Small intestine (tissue), 16 donors: ENCODE measurements around the gene FXYD2. TPM values are rescaled to one million over a fixed set of nuclear protein-coding genes. Genes with fewer than 3 reads are reported as not detected.

ENCODE experiments used
- DNase-seq, 2 donors: peaks; one replicate each; pipeline versions ENCODE4 v3.0.0 to v3.0.0-alpha.2; 2013
- FAIRE-seq: peaks from 2 replicates; lab custom pipeline; 2012; peaks lifted over from hg19 to GRCh38; lab: Jason Lieb, UNC
- H3K27ac ChIP-seq, 3 donors: one replicate each; pipeline ENCODE4 v1.5.1; 2013; ENCODE audit warnings: low read length in 2 of 3, mild to moderate bottlenecking in 2 of 3, control low read depth in 1 of 3, inconsistent platforms in 1 of 3, low read depth in 1 of 3, moderate library complexity in 1 of 3
- H3K27me3 ChIP-seq, 3 donors: one replicate each; pipeline ENCODE4 v1.6.1; 2013; ENCODE audit warnings: low read length in 3 of 3, inconsistent platforms in 1 of 3; ENCODE audit not compliant: control insufficient read depth in 3 of 3, insufficient read depth in 3 of 3
- H3K36me3 ChIP-seq, 3 donors: one replicate each; pipeline ENCODE4 v1.6.1; 2013; ENCODE audit warnings: low read length in 3 of 3, inconsistent platforms in 1 of 3, low read depth in 1 of 3, mild to moderate bottlenecking in 1 of 3, moderate library complexity in 1 of 3; ENCODE audit not compliant: control insufficient read depth in 3 of 3, insufficient read depth in 2 of 3
- H3K4me1 ChIP-seq, 3 donors: one replicate each; pipeline ENCODE4 v1.6.1; 2013; ENCODE audit warnings: low read length in 2 of 3, inconsistent platforms in 1 of 3, low read depth in 1 of 3, mild to moderate bottlenecking in 1 of 3, moderate library complexity in 1 of 3; ENCODE audit not compliant: control insufficient read depth in 3 of 3, insufficient read depth in 2 of 3
- H3K4me3 ChIP-seq, 3 donors: one replicate each; pipeline ENCODE4 v1.5.1; 2013; ENCODE audit warnings: low read length in 3 of 3, control low read depth in 1 of 3, inconsistent platforms in 1 of 3, low read depth in 1 of 3, mild to moderate bottlenecking in 1 of 3, moderate library complexity in 1 of 3
- H3K9me3 ChIP-seq, 2 donors: one replicate each; pipeline ENCODE4 v1.6.1; 2013; ENCODE audit warnings: low read depth in 1 of 2, low read length in 1 of 2; ENCODE audit not compliant: control insufficient read depth in 2 of 2, insufficient read depth in 1 of 2
- WGBS, 3 donors: extraction: QIAGEN DNeasy Blood & Tissue Kit; methylation state at CpG; one replicate each; pipeline ENCODE4 v1.1.7; 2013; 5-methylcytosine and 5-hydroxymethylcytosine counted together
- long read RNA-seq, 10 donors: transcript quantifications; one replicate each; lab custom pipeline, GENCODE V29; 2026
- polyA plus RNA-seq, 4 donors: library from polyadenylated mRNA; stranded (reverse) in 3 of 4; unstranded in 1 of 4; fragments of 200-250 nt in 3 of 4; fragments of 120-200 nt in 1 of 4; gene quantifications; one replicate each; pipeline versions ENCODE4 v1.2.1 to v1.2.3, GENCODE V29; 2013
- donor health status: healthy with polysubstance abuse.
- donor health status: control.
- donor health status: control.
- donor health status: Bipolar disorder and iron deficiency.
- donor health status: healthy.

FXYD2 gene
- polyA plus RNA-seq = 100 to 1,000 TPM in 1 of 4 donors, 1 to 10 TPM in 2, not detected in 1; 2.2 to 136 (median 3.2) TPM
- long read RNA-seq, donor 1, transcript FXYD2-202 (6 exons, 571 nt) = major isoform, 45 of 50 reads
- long read RNA-seq, donor 1, partial matches to known transcripts = 0 of 50 reads
- long read RNA-seq, donor 1, other reads (novel, unspliced or antisense) = 5 of 50 reads
- long read RNA-seq, donor 2 = 0 reads
- long read RNA-seq, donor 3, partial matches to known transcripts = 0 of 2 reads
- long read RNA-seq, donor 3, other reads (novel, unspliced or antisense) = 0 of 2 reads
- long read RNA-seq, donor 4, partial matches to known transcripts = 0 of 1 reads
- long read RNA-seq, donor 4, other reads (novel, unspliced or antisense) = 0 of 1 reads
- long read RNA-seq, donor 5, transcript FXYD2-202 (6 exons, 571 nt) = major isoform, 13 of 13 reads
- long read RNA-seq, donor 5, partial matches to known transcripts = 0 of 13 reads
- long read RNA-seq, donor 5, other reads (novel, unspliced or antisense) = 0 of 13 reads
- long read RNA-seq, donor 6 = 0 reads
- long read RNA-seq, donor 7 = 0 reads
- long read RNA-seq, donor 8 = 0 reads
- long read RNA-seq, donor 9 = 0 reads
- long read RNA-seq, donor 10, transcript FXYD2-202 (6 exons, 571 nt) = major isoform, 29 of 33 reads
- long read RNA-seq, donor 10, partial matches to known transcripts = 0 of 33 reads
- long read RNA-seq, donor 10, other reads (novel, unspliced or antisense) = 0 of 33 reads

DNA sequence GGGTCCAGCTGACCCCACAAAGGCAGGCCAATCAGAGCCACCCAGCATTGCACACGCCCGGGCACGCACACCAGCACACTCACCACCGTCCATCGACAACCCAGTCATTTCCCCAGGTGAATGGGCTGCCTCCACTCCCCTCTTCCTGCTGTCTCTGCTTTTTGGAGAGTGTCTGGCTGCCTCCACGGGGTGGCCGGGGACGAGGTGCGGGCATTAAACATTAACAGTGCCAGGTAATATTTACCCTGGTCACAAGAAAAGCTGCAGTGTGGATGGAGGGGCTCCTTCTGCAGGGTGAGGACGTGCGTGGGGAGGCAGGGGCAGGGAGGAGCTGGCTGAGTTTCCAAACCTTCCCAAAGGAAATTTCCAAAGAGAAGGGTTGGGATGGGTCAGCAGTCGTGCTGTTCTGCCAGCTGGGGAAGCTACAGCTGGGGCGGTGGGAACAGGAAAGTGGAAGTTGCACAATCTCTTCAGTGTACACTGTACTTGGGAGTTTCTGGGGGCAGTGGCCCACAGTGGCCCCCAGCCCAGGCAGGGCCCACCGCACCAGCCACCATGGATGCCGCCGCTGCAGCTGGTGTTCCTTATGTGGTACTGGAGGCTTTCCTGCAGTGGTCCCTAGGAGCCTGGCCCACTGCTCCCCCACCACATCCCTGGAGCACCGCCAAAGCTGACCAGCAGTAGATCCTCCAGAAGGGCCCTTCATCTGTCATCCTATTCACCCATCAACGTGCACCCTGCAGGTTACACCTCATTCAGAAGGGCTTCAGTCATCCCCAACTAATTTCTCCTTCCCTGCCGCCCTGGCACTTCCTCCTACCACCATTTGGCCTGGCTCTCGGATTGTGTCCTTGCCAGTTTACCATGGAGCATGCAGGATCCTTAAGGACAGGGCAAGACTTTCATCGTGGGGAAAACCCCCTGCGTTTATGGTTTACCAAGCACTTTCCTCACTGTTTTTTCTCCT, at the start of gene FXYD2:
Gene FXYD2 (minus strand): TSS at position 174 of the 967 bp plus-strand sequence. CDS start 66 bp downstream, at position 108.
- Histone ChIP-seq H3K36me3 (peaks cover 0 to 4% (median 0%) of the 10 kb centered on the region in 3 donors), H3K9me3 (no peaks in the 10 kb centered on the region), H3K4me1 (peaks cover 0 to 58% (median 3%) of the 10 kb centered on the region in 3 donors), H3K4me3 (no peak within 1 kb of the TSS), H3K27me3 (no peaks in the 10 kb centered on the region), H3K27ac (peak within 1 kb of the TSS; percentile 34 to 79 (median 42))
- DNase-seq (no peak), FAIRE-seq (no peak)
- WGBS, 3 donors = 45 to 59% (median 48%) methylated on average over 20 to 22 of the region's 22 CpGs

- FAIRE-seq (no peak), DNase-seq (no peak)
- no peaks in the 10 kb centered on the region for H3K36me3 ChIP-seq
- H3K4me3 ChIP-seq = no peak overlapping the region
- H3K27ac ChIP-seq = no peak overlapping the region
- peaks cover 0 to 55% (median 0%) of the 10 kb centered on the region in 3 donors for H3K27me3 ChIP-seq
- 81 to 87% (median 87%) methylated on average over 8 of the region's 8 CpGs for WGBS, 3 donors
- H3K9me3 ChIP-seq = no peaks in the 10 kb centered on the region
- H3K4me1 ChIP-seq = peaks cover 0 to 20% (median 0%) of the 10 kb centered on the region in 3 donors
These were observed 49.2 kb upstream of the FXYD2 start for GRCh38 chr11:117873828-117874125.

DNA sequence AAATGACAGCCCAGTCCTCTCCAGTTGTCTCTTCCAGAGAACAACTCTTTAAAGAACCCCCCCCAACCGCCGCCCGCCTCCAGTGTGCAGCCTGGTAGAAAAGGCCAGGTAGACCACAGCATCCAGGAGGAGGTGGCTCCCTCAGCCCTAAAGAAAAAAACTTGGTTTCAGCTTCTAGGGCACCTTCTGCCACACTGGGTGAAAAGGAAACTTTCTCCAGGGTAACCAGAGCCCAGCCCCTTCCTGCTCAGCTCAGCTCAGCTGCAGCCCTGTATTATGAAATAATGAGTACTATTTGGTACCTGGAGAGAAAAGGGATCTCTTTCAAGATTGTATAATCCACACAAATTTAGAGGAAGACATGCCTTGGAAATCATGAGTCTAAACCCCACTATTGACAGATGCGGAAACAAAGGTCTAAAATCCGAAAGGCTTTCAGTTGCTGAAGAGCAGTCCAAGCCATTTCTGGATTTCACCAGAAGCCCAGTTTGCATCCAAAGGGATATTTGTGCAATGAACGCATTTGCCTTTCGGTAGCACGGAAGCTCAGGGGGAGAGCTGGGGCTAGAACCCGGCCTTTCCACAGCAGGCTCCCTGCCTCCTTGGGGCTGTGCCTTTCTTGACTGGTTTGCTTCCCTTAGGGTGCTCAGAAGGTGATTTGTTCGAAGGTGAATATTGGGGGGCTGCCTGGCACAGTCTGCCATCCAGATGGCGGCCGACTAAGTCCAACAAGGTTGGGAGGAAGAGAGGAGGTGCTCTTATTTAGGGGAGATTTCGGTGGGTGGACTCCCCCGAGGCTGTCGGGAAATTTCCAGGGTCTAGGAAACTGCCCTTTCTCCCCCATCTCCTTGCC, 48.7 kb upstream of the FXYD2 start:
- no peaks in the 10 kb centered on the region for H3K36me3 ChIP-seq
- H3K4me1 ChIP-seq = peaks cover 0 to 20% (median 0%) of the 10 kb centered on the region in 3 donors
- DNase-seq = no peak
- no peak overlapping the region for H3K27ac ChIP-seq
- peaks cover 0 to 50% (median 0%) of the 10 kb centered on the region in 3 donors for H3K27me3 ChIP-seq
- H3K4me3 ChIP-seq = no peak overlapping the region
- WGBS, 3 donors = 86 to 90% (median 90%) methylated on average over 15 of the region's 15 CpGs
- H3K9me3 ChIP-seq = no peaks in the 10 kb centered on the region
- FAIRE-seq = no peak

- Histone ChIP-seq H3K9me3 (no peaks in the 10 kb centered on the region), H3K4me3 (no peak overlapping the region), H3K27me3 (peaks cover 0 to 43% (median 0%) of the 10 kb centered on the region in 3 donors), H3K4me1 (peaks cover 0 to 20% (median 0%) of the 10 kb centered on the region in 3 donors), H3K27ac (peak overlapping the region in 1 of 3 donors; percentile 11), H3K36me3 (peaks cover 0 to 2% (median 0%) of the 10 kb centered on the region in 3 donors)
- WGBS, 3 donors = 62 to 88% (median 81%) methylated on average over 12 of the region's 12 CpGs
- DNase-seq = no peak
- FAIRE-seq = no peak
These were observed 47.9 kb upstream of the FXYD2 start for GRCh38 chr11:117872420-117872961.

DNA sequence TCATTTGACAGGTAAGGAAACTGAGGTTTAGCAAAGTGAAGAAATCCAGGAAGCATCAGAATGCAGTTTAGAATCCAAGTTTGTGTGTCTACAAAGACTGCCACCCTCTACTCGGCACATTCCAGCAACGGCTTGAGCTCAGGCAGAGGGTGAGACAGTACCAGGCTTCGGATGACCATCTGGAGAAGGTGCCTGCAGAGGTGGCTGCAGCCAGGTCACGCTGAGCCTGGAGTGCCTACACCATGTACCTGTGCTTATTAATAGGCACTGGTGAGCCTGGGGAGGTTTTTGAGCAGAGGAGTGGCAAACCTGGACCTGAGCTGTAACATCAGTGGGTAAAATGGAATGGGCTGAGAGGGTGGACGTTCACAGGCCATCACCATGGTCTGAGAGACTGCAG, 47.2 kb upstream of the FXYD2 start:
- H3K27ac ChIP-seq = no peak overlapping the region
- 74 to 82% (median 75%) methylated on average over 5 of the region's 5 CpGs for WGBS, 3 donors
- no peak for DNase-seq
- H3K36me3 ChIP-seq = peaks cover 0 to 2% (median 0%) of the 10 kb centered on the region in 3 donors
- H3K9me3 ChIP-seq = no peaks in the 10 kb centered on the region
- peaks cover 0 to 15% (median 0%) of the 10 kb centered on the region in 3 donors for H3K4me1 ChIP-seq
- no peak for FAIRE-seq
- H3K27me3 ChIP-seq = peaks cover 0 to 39% (median 0%) of the 10 kb centered on the region in 3 donors
- H3K4me3 ChIP-seq = no peak overlapping the region

DNA sequence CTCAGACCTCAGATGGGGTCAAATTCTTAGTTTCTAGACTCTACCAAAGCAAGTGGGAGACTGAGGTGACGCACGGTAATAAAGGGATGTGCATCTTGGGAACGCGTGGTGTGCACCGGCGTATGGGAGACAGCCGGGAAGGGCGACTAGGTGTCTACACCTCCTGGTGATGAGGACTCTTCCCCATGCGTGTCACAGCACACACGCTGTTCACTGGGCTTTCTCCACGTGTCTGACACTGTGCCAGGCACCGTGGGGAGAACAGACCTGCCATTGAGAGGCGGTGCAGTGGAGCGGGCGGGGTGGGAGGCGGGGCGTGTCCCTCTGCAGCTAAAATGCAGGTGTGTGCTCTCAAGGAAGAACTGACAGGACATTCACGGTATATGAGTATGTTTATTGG, 46.6 kb upstream of the FXYD2 start:
- no peak overlapping the region for H3K4me3 ChIP-seq
- DNase-seq (no peak), FAIRE-seq (no peak)
- H3K36me3 ChIP-seq = peaks cover 0 to 2% (median 0%) of the 10 kb centered on the region in 3 donors
- peaks cover 0 to 15% (median 0%) of the 10 kb centered on the region in 3 donors for H3K4me1 ChIP-seq
- no peak overlapping the region for H3K27ac ChIP-seq
- 58 to 76% (median 64%) methylated on average over 18 of the region's 18 CpGs for WGBS, 3 donors
- H3K27me3 ChIP-seq = peaks cover 0 to 36% (median 0%) of the 10 kb centered on the region in 3 donors
- H3K9me3 ChIP-seq = no peaks in the 10 kb centered on the region
